H54 (cell line): ENCODE data around the gene APOBEC3F.
"Not testable (repeated sequence)": the region's sequence is repeated elsewhere in the genome, so short reads cannot be mapped to it uniquely, and the experiment has no call there.

ENCODE experiments used
- DNase-seq: peaks from one replicate; pipeline ENCODE4 v3.0.0; 2011; ENCODE audit warnings: low spot score, mixed read lengths; ENCODE audit not compliant: insufficient read length
- FAIRE-seq: peaks from 3 replicates; lab custom pipeline; 2011; peaks lifted over from hg19 to GRCh38; lab: Jason Lieb, UNC
- POLR2A ChIP-seq: IDR thresholded peaks from 2 replicates; pipeline ENCODE4 v1.6.1; 2011; ENCODE audit warnings: low read depth, mild to moderate bottlenecking, low read length

The APOBEC3F gene

GRCh38 chr22:39040538-39041296 lies at the start of gene APOBEC3F:
Gene APOBEC3F (plus strand): TSS chr22:39040864. CDS start chr22:39040961, 97 bp downstream.
- FAIRE-seq, DNase-seq: not testable (repeated sequence)

- FAIRE-seq, DNase-seq: not testable (repeated sequence)
These were observed 47.7 kb upstream of the APOBEC3F start for GRCh38 chr22:38992871-38993371.

- TF ChIP-seq POLR2A = no peak
- DNase-seq (no peak), FAIRE-seq (no peak)
These were observed 44.6 kb upstream of the APOBEC3F start for GRCh38 chr22:38996105-38996504.

GRCh38 chr22:38997518-38997917 lies 43.1 kb upstream of the APOBEC3F start:
- no peak for TF ChIP-seq POLR2A
- no peak for DNase-seq
- FAIRE-seq = no peak

- peak; percentile 68 for DNase-seq
- FAIRE-seq = peak; percentile 61
- TF ChIP-seq POLR2A = no peak
These were observed 37.5 kb upstream of the APOBEC3F start for GRCh38 chr22:39003165-39003638.

- DNase-seq (no peak), FAIRE-seq (no peak)
- no peak for TF ChIP-seq POLR2A
These were observed 33.5 kb upstream of the APOBEC3F start for GRCh38 chr22:39007177-39007576.

- not testable (repeated sequence) for FAIRE-seq, DNase-seq
These were observed 32.3 kb upstream of the APOBEC3F start for GRCh38 chr22:39008271-39008850.

- no peak for DNase-seq
These were observed 29.7 kb upstream of the APOBEC3F start for GRCh38 chr22:39010946-39011345.

GRCh38 chr22:39012533-39013511 lies 27.8 kb upstream of the APOBEC3F start:
- FAIRE-seq = no peak
- no peak for TF ChIP-seq POLR2A

More at GRCh38 chr22:39010946-39011345, 29.7 kb upstream of the APOBEC3F start:
- no peak for FAIRE-seq
- no peak for TF ChIP-seq POLR2A

GRCh38 chr22:39013561-39013941 lies 27.1 kb upstream of the APOBEC3F start:
- FAIRE-seq = not testable (repeated sequence)

More at GRCh38 chr22:39012533-39013511, 27.8 kb upstream of the APOBEC3F start:
- DNase-seq = no peak

GRCh38 chr22:39013942-39014722 lies 26.5 kb upstream of the APOBEC3F start, which contains the start of gene APOBEC3C:
Gene APOBEC3C (plus strand): TSS chr22:39014257. CDS start chr22:39014363, 106 bp downstream.
- peak; percentile 64 for TF ChIP-seq POLR2A
- FAIRE-seq (peak; percentile 55), DNase-seq (peak; percentile 50)

More at GRCh38 chr22:39013561-39013941, 27.1 kb upstream of the APOBEC3F start:
- not testable (repeated sequence) for DNase-seq

- DNase-seq, FAIRE-seq: not testable (repeated sequence)
These were observed 25.9 kb upstream of the APOBEC3F start for GRCh38 chr22:39014723-39015121.

GRCh38 chr22:39016592-39016991 lies 24.1 kb upstream of the APOBEC3F start:
- DNase-seq (no peak), FAIRE-seq (no peak)
- TF ChIP-seq POLR2A = no peak
